ENCODE measurements around the gene ACTL6B.

GRCh38 chr7:100654908-100655831 is 1.1 kb downstream of the ACTL6B start:
- TF ChIP-seq CTCF (conservative IDR thresholded peaks at IDR 0.05) (no peak), EZH2 (IDR thresholded peaks at IDR 0.05; ENCODE audit: low read depth) (no peak)

Measured in PC-9 (cell line).